GM21360 (cell line): ENCODE data around the gene DAZAP1.
"Not testable (repeated sequence)": the region's sequence is repeated elsewhere in the genome, so short reads cannot be mapped to it uniquely, and the experiment has no call there.

Experiments used
- ATAC-seq: cut with Tn5 transposase; IDR thresholded peaks from one replicate; pipeline ENCODE4 v1.9.1; 2021; ENCODE audit warnings: mild to moderate bottlenecking, moderate library complexity; ENCODE audit not compliant: unreplicated experiment

Gene DAZAP1

DNA sequence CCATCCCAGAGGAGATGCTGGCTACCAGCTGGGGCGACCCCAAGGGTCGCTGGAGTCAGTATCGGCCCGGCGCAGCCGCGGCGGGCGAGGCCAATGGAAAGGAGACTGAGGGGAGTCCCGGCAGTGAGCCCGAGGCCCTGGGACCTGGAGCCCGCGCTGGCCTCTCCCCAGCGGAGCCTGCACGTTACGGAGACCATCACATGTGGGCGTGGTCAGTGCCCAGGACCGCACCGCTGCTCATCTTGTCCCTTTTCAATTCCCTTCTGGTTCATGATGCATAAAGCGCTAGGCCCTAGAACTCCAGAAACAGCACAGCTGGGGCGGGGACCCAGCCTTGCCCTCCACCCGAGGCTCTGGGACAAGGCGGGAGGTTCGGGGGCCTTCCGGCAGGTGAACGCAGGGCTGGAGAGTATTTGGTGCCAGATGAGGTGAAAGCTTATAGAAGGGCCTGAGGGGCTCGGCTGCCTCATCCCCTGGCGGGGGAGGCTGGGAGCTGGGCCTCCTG is 63.7 kb downstream of the DAZAP1 start:
- ATAC-seq = no peak

DNA sequence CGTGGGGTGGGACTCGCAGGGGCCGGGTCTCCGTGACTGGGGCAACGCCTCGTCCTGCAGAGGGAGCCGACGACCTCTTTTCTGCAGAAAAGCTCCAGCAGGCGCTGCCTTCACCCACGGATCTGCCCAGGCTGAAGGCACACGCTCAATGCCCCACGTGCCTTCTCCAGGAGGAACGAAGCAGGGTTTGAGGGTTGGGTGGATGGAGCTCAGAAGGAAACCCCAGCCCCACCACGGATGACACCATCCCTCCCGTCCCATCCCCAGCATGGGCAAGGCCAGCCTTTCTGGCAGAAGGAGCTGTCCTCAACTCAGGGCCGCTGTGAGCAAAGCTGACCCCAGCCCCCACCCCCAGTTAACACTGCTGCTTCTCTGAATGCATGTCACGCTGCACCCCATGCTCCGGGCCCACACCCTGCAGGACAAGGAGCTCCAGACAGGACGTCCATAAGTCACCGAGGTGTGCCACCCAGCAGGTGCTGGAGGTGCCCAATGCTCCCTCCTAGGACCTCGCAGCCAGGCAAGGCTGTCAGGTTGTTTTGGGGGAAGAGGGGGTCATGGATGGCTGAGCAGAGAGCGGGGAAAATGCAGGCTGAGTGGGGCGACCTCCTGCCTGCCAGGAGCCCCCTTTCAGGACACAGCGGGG is 64.3 kb downstream of the DAZAP1 start:
- no peak for ATAC-seq

DNA sequence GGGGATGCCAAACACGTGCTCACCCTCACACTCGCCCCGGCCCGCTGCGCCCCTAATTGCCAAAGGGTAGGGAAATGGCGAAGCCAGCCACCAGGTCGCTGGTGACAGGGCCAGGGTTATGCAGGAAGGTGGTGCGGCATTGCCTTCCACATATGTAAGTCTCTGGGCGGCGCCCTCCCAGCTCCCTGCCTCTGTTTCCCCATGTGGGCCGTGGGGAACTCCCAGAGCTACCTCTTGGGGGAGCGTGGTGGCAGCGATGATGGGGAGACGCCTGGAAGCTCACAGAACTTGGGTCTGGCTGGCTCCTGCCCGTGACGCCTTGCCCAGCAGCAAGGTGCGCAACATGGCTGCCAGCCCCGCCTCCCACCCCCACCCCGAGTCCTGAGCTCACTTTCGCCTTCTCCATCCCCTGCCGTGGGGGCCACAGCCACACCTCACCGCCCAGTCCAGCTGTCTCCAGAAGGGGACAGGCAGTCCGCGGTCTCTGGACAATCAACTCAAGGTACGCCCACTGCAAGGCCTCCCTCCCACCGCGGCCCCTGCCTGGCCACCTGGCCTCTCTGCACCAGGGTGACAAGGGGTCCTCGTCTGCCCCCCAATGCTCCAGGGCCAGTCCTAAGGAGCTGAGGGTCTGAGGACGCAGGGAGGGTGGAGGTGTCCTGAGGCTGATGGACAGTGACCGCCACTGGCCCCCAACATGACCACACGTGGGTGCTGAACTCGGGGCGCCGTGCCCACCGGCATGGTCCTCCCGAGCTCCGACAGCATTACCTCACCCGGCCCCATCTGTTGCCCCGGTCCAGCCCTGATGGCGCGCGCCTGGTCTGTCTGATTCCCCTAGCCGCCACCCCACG is 65.1 kb downstream of the DAZAP1 start:
- no peak for ATAC-seq

DNA sequence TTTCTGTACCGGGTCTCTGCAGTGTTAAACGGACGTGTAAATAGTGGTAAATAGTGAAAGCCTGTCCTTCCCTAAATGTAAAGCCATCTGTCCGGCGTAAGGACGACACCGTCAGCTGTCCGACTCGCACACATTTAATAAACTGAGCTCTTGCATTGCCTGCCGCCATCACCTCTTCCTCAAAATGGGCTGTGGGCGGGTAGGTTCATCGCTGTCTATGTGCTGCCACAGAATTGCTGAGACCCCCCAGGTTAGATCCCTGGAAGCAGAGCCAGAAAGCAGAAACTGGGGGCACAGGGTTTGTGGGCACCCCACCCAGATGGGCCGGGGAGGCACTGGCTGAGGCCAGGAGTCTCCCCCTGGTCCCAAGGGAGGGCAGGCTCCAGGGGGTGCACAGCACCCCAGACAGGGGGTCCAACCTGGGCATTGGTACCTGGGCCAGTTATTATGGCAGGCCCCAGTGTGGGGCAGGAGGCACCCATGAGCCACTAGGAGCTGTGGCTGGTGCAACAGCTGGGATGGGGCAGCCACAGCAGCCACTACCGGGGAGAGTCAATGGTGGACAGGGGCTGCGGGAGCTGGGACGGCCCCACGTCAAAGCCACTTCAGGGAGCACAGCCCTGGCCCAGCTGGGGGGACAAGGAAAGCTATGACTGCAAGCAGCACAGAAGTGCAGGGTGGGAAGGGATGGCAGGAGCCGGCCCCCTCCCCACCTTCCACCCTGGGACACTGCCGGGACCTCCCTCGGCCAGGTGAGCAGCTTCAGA is 65.9 kb downstream of the DAZAP1 start:
- no peak for ATAC-seq

DNA sequence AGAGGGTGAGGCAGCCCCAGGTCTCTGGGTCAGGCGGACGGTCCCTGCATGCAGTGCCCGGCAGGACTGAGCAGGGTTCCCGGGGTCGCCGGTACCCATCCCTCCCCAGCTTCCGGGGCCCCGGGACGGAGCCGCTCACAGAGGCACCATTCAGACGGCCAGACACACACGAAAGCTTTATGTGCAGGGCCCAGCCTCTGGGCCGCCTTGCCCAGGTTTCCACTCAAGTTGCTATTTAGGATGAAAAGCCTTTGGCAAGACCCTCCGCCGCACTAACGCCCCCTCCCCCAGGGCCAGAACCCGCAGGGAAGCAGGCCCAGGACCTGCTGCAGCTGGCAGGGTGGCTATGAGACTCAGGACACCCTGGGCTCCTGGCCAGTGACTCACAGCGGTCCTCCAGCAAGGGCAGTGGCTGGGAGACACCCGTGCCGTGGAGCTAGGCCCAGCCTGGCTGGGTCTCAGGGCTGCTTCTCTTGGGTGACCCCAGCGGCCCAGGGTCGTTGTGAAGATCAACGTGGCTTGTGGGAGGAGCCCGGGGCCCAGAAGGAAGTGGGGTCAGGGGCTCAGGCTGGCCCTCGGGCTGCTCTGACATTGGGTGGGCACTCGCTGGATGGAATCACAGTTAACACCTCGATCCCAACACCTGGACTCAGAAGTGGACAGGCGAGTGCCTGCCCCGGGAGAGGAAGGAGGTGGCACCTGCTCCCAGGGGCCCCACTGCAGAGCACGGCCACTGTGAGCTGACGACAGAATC is 66.8 kb downstream of the DAZAP1 start:
- no peak for ATAC-seq

DNA sequence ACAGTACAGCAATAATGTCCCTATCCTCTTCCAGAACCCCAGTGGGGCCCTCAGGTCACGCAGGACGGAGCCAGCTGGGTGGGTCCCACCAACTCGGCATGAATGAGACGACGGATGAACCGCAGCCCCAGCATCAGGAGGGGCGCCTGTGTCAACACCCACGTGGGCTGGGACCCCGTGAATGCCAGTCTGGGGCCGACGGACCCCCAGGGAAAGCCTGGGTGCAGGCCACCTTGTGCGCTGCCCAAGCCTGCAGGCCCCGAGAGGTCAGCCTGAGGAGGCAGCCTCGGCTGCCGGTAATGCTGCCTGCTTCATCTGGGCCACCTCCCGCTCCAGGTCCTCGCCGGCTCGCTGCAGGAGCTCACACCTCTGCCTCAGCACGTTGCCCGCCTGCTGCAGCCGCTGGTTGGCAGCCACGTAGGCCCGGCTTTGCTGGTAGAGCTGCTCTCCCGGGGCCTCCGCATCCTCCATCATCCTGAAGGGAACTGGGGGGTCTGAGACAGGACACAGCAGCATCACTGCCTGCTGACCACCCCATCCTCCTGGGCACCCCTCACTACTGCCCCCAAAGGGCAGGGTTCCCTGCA is 67.5 kb downstream of the DAZAP1 start:
- ATAC-seq = no peak

DNA sequence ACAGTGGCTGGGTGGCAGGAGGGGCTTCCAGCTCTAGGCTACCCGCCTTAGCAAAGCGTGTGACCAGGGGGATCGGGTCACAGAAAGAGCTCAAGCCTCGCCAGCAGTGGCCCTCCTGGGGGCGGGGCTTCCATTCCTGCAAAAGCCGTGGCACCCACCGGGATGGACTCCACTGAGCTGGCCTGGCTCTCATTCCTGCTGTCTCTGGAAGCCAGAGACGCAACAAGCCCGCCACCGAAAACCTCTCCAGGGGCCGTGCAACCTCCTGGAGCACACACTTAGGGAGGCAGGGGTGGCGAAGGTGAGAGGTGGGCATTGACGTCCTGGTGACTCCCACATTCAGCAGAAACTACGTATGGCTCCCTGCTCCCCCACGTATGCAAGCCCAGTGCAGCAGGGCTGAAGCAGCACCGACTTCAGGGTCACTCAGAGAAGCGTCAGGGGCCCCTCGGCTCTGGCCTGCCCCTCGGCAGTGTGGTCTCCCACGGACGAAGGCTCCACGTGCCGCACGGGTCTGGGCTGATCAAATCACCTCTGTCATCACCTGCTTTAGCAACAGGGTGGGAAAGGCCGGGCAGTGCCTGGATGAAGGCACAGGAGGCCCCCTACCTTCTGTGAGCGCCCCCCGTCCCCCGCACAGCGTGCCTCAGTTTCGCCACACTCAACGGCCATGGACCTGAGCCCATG is 68.5 kb downstream of the DAZAP1 start:
- ATAC-seq = no peak

DNA sequence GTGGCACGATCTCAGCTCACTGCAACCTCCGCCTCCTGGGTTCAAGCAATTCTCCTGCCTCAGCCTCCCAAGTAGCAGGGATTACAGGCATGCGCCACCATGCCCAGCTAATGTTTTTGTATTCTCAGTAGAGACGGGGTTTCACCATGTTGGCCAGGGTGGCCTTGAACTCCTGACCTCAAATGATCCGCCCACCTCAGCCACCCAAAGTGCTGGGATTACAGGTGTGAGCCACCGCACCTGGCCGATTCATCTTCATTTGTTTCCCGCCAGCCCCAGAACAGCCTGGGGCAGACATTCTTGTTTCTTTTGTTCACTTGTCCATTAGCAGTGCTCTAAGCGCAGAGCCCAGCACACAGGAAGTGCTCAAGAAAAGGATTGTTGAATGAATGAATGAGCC is 69.7 kb downstream of the DAZAP1 start:
- not testable (repeated sequence) for ATAC-seq

DNA sequence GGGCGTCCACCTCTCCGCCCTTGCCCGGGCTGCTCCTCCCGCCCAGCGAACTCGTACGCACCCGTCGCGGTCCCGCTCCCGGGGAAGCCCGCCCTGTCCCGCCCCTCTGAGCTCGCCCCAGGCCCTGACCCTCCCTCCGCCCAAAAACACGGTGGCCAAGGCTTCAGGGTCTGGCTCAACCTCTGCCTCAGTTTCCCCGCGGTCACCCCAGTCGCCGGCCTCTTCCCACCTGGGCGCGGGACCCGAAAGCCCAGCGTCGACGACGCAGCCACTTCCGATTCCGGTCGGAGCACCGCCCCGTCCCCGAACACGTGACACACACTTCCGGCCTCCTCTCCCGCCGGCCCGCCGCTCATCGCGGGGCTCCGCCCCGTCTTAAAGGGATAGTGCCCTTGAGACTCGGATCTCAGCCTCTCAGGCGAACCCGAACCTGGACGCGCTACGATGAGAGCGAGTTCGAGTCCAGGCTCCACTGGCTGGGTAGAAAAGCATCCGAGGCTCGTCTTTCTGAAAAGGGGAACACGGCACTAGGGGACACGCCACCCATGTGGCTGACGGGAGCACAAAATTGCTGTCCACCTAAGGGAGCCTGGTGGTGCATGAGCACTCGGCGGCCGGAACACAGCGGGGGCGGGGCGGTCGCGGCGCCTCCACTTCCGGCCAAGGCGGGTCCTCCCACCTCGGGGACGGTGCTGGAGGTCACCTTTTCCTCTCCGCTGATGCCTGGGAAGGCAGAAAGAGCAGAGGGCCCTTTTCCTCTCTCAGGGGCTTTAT is 71.7 kb downstream of the DAZAP1 start, which contains the start of gene C19orf25:
C19orf25 (minus strand) TSS at position 282 of the 774 bp plus-strand sequence. CDS start 312 bp downstream, outside the sequence.
- peak; percentile 74 for ATAC-seq

DNA sequence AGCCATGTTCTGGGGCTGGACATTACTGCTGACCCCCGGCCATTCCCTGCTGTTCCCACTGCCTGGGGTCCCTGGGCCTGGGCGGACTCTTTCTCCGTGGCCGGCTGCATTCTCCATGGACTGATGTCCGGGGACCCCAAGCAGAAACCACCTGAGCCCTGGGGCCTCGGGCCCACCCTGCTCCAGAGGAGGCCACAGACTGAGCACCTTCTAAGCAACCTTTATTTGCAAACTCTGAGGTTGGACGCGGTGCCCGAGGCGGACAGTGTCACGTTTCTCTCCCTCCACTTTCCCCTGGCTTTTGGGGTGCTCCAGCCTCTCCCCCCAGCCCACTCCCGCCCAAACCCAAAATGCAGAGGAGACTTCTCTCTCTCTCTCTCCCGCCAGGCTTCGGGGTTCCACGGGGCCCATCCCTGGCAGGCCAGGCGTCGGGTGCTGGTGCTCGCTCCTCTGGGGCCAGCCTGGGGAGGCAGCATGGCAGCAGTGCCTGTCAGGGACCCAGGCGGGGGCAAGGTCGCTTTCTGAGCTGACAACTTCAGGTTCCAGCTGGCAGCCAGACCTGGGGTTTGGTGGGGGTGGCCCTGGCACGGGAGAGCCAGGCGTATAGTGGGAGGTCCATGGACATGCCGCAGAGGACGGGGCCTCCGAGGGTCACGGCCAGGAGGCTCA is 74.0 kb downstream of the DAZAP1 start:
- ATAC-seq = no peak

DNA sequence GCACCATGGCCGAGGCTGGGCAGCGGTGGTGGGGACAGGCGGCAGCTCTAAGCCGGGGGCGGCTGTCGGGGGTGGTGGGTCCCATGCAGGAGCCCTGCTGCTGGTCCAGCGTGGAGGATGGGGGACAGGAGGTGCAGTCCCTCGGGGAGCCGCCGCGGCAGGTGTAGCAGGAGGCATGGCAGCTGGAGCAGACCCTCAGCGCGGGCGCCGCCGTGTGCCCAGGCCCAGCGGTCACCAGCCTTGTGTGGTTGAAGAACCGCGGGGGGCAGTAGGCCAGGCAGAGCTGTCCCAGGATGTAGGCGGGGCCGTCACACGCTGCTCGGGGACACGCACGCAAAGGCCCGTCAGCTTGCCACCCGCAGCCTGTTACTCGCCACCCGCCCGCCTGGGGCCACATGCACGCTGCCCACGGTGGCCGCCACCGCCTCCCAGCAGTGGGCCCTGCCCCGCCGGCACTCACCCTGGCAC is 74.5 kb downstream of the DAZAP1 start:
- ATAC-seq = no peak

DNA sequence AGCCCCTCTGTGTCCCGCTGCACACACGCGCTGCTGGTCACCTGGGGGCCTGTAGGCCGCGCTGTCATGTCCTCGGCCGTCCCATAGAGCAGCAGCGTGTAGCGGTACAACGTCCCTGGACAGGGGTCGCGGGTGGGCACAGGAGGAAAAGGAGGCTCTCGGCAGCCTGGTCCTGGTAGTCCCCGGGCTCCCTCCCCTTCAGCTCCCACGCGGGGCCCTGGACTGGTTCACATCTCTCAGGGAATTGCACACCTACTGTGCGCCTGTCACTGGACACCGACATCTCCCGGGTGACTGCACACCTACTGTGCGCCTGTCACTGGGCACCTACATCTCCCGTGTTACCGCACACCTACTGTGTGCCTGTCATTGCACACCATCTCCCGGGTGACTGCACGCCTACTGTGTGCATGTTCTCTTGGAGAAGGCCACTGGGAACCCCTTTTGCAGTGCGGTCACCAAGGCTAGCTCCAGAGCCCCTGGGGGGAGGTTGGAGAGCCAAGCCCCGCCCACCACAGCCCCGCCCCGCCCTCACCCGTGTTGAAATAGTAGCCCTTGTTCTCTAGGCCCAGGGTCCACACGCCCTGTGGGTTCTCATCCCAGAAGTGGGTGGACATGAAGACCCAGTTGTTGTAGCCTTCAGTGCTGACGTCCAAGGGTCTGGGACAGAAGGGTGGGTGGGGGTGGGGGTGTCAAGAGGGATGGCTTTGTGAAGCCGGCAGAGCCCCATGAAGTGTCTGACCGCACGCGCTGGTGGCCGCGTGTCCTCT is 75.2 kb downstream of the DAZAP1 start:
- ATAC-seq = no peak

DNA sequence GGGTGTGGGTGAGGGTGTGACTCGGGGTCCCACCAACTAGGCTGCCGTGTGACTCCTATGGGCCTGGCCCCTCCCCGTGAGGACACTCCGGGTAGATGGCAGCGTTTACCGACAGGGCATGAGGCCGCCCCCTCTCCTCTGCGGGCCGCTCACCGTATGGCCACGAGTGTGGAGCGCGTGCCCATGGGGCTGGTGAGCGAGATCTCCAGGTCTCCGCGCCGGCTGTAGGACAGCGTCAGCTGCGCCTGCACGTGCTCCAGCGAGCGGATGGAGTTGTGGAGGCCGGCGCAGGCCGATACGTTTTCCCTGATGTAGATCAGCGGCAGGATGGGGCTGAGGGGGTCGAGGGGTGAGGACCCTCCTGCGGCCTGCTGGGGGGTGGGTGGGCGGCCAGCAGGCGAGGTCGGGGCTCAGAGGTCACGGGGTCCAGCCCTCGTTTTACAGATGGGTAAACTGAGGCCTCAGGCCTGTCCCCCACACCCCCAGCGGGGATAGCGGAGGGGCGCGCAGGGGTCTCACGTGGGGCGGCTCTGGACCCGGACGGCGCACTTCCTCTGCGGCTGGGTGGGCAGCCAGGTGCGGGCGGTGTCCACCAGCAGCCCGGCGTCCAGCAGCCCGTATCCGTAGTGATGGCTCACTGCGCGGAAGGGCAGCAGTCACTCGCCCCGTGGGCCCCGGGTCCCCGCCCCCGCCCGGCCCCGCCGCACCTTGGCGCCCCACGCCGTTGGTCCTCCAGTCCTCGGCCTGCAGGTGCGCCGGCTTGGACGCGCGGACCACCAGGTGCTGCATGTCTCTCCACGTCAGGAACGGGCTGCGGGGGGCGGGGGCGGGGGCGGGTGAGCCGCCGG is 76.0 kb downstream of the DAZAP1 start:
- ATAC-seq = no peak

DNA sequence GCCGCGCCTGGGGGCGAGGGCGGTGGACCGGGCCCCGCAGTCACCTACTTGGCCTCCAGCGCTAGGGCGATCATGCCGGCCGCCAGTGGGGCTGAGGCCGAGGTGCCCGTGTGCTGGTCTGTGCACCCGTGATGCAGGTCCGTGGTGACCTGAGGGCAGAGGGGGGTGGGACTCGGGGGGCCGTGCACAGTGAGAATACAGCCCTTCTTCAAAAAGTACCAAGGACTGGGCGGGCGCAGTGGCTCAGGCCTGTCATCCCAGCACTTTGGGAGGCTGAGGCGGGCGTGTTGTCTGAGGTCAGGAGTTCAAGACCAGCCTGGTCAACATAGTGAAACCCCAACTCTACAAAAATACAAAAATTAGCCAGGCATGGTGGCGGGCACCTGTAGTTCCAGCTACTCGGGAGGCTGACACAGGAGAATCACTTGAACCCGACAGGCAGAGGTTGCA is 76.6 kb downstream of the DAZAP1 start:
- no peak for ATAC-seq
